A673 (cell line): ENCODE measurements around the gene PANX3. TPM values are rescaled to one million over a fixed set of nuclear protein-coding genes. Genes with fewer than 3 reads are reported as not detected.
A peak's percentile ranks its signal among the peaks of the same experiment; 100 is the strongest.

ENCODE experiments used
- BruUV-seq: library from RNA; stranded (reverse); fragments of 400-500 nt; replicated peaks from 2 replicates; lab custom pipeline; 2021; lab: Mats Ljungman, UMichigan
- CTCF ChIA-PET: fragments of 300-600 bp; sonication (Branson Sonifier 250); formaldehyde crosslinking; loops from one replicate; lab custom pipeline; 2022; ENCODE audit warnings: antibody characterized with exemption; lab: Charles Lee
- POLR2A ChIA-PET: fragments of 300-600 bp; sonication (Branson Sonifier 250); formaldehyde crosslinking; loops from one replicate; lab custom pipeline; 2022; ENCODE audit warnings: antibody characterized with exemption; ENCODE audit not compliant: low non-redundant PET; lab: Charles Lee
- DNase-seq: peaks from one replicate; pipeline ENCODE4 v3.0.0-alpha.2; 2015; ENCODE audit warnings: low spot score
- H3K27ac ChIP-seq: fragments of 200-600 bp; sonication (generic); 2 replicates; pipeline ENCODE4 v1.5.1; 2016; ENCODE audit warnings: mixed run types, low read depth, mild to moderate bottlenecking, mixed read lengths, antibody characterized with exemption, low read length; ENCODE audit not compliant: poor library complexity, severe bottlenecking
- H3K27me3 ChIP-seq: fragments of 200-600 bp; sonication (generic); replicated peaks from 2 replicates; pipeline ENCODE4 v1.6.1; 2017; ENCODE audit warnings: mixed run types, low read depth, mild to moderate bottlenecking, mixed read lengths, antibody characterized with exemption, low read length; ENCODE audit not compliant: insufficient read depth, poor library complexity
- H3K36me3 ChIP-seq: fragments of 200-600 bp; sonication (generic); 2 replicates; pipeline ENCODE4 v1.6.1; 2016; ENCODE audit warnings: mixed run types, mild to moderate bottlenecking, mixed read lengths, antibody characterized with exemption, low read length; ENCODE audit not compliant: insufficient read depth, poor library complexity, severe bottlenecking
- H3K4me1 ChIP-seq: fragments of 200-600 bp; sonication (generic); 2 replicates; pipeline ENCODE4 v1.6.1; 2017; ENCODE audit warnings: mixed run types, mild to moderate bottlenecking, mixed read lengths, antibody characterized with exemption, low read length; ENCODE audit not compliant: insufficient read depth, poor library complexity, severe bottlenecking
- H3K4me3 ChIP-seq: fragments of 200-600 bp; sonication (generic); 2 replicates; pipeline ENCODE4 v1.5.1; 2016; ENCODE audit warnings: low read depth, mixed run types, mild to moderate bottlenecking, mixed read lengths, low read length; ENCODE audit not compliant: poor library complexity, severe bottlenecking
- H3K9me3 ChIP-seq: fragments of 200-600 bp; sonication (generic); 2 replicates; pipeline ENCODE4 v1.6.1; 2016; ENCODE audit warnings: mixed run types, low read depth, mild to moderate bottlenecking, mixed read lengths, antibody characterized with exemption, low read length; ENCODE audit not compliant: poor library complexity, severe bottlenecking
- CTCF ChIP-seq: fragments of 300-800, 200-600 bp; sonication (generic); conservative IDR thresholded peaks from 2 replicates; pipeline ENCODE4 v1.5.1; 2017; ENCODE audit warnings: low read depth, mild to moderate bottlenecking, antibody characterized with exemption, low read length, moderate library complexity, mixed read lengths
- EZH2 ChIP-seq: fragments of 200-600 bp; sonication (generic); IDR thresholded peaks from 2 replicates; pipeline ENCODE4 v1.6.1; 2017; ENCODE audit warnings: borderline replicate concordance, low read depth, mild to moderate bottlenecking, mixed read lengths, antibody characterized with exemption, low read length; ENCODE audit not compliant: poor library complexity, severe bottlenecking
- intact Hi-C: fragments of 100-400 bp; cut with micrococcal nuclease; formaldehyde crosslinking; loops from one replicate; pipeline ENCODE4 v1.10.0; 2022; ENCODE audit not compliant: unreplicated experiment
- total RNA-seq: library from RNA; stranded (reverse); gene quantifications from 2 replicates; pipeline ENCODE4 v1.2.3, GENCODE V29; 2021

PANX3 gene
- total RNA-seq, 1 experiment from 2014 or later, result not detected

GRCh38 chr11:124595302-124595701, 15.9 kb upstream of the PANX3 start:
- ChIA-PET CTCF (no interaction called here), POLR2A (no interaction called here)
- no TSS peak for BruUV-seq
- H3K9me3 ChIP-seq, result no peaks in the 10 kb centered on the region
- H3K4me3 ChIP-seq, result no peak overlapping the region
- TF ChIP-seq CTCF (no peak), EZH2 (no peak)
- intact Hi-C loops, result no loop called here
- H3K27ac ChIP-seq, result no peak overlapping the region
- no peaks in the 10 kb centered on the region for H3K36me3 ChIP-seq
- peaks cover 6% of the 10 kb centered on the region for H3K27me3 ChIP-seq
- no peak for DNase-seq
- peaks cover 10% of the 10 kb centered on the region for H3K4me1 ChIP-seq

- ChIA-PET CTCF (no interaction called here), POLR2A (no interaction called here)
- Histone ChIP-seq H3K9me3 (no peaks in the 10 kb centered on the region), H3K4me3 (no peak overlapping the region), H3K27ac (no peak overlapping the region), H3K27me3 (peaks cover 6% of the 10 kb centered on the region), H3K4me1 (peaks cover 21% of the 10 kb centered on the region), H3K36me3 (no peaks in the 10 kb centered on the region)
- no peak for TF ChIP-seq EZH2
- no peak for TF ChIP-seq CTCF
- no TSS peak for BruUV-seq
- intact Hi-C loops, result no loop called here
- DNase-seq, result no peak
These were observed 13.6 kb upstream of the PANX3 start for GRCh38 chr11:124597626-124598025.

GRCh38 chr11:124600621-124601320, 10.5 kb upstream of the PANX3 start:
- peak; percentile 79 for DNase-seq
- no peaks in the 10 kb centered on the region for H3K9me3 ChIP-seq
- no TSS peak for BruUV-seq
- H3K4me3 ChIP-seq, result no peak overlapping the region
- intact Hi-C loops, result no loop called here
- peaks cover 30% of the 10 kb centered on the region for H3K4me1 ChIP-seq
- peak overlapping the region; percentile 24 for H3K27ac ChIP-seq
- no peak for TF ChIP-seq CTCF
- no peak for TF ChIP-seq EZH2
- ChIA-PET CTCF (interaction anchor here (0.6 kb wide), 1 partner anchor 50 kb away, joined by 7 read pairs; no protein-coding TSS in a partner anchor), POLR2A (no interaction called here)
- H3K36me3 ChIP-seq, result no peaks in the 10 kb centered on the region
- H3K27me3 ChIP-seq, result peaks cover 6% of the 10 kb centered on the region
